HEK293 (cell line): ENCODE measurements around the gene GAMT.

Experiments used
- CTCF ChIA-PET: fragments of 350-600 bp; formaldehyde crosslinking; extraction: SDS; loops from one replicate; lab custom pipeline; 2021; ENCODE audit warnings: antibody characterized with exemption; lab: Yijun Ruan, JAX
- POLR2A ChIA-PET: fragments of 300-600 bp; formaldehyde crosslinking; extraction: SDS; loops from one replicate; lab custom pipeline; 2020; ENCODE audit warnings: antibody characterized with exemption, inconsistent platforms; lab: Yijun Ruan, JAX
- H3K27ac ChIP-seq: fragments of 200-500 bp; sonication (Bioruptor generic); 2 replicates; pipeline ENCODE4 v1.5.1; 2014; ENCODE audit warnings: low read depth, low read length, control low read depth, inconsistent platforms; ENCODE audit errors: extremely low read depth
- H3K36me3 ChIP-seq, 2 experiments: fragments of 200-500 bp in 1 of 2; sonication (Bioruptor generic) in 1 of 2; 1 replicate in 1 of 2; 2 replicates in 1 of 2; pipeline ENCODE4 v1.5.1; 2014 to 2017; ENCODE audit warnings: inconsistent platforms in 2 of 2, low read length in 2 of 2; ENCODE audit not compliant: control insufficient read depth in 2 of 2, insufficient read depth in 1 of 2
- H3K4me1 ChIP-seq: fragments of 200-500 bp; sonication (Bioruptor generic); 2 replicates; pipeline ENCODE4 v1.5.1; 2014; ENCODE audit warnings: mild to moderate bottlenecking, low read length, inconsistent platforms; ENCODE audit not compliant: control insufficient read depth, insufficient read depth
- H3K4me3 ChIP-seq: 2 replicates; pipeline ENCODE4 v1.5.1; 2011; ENCODE audit warnings: low read depth, mild to moderate bottlenecking, control low read depth, low read length, moderate library complexity
- H3K9me3 ChIP-seq: fragments of 200-500 bp; sonication (Bioruptor generic); 2 replicates; pipeline ENCODE4 v1.5.1; 2014; ENCODE audit warnings: low read depth, low read length, inconsistent platforms; ENCODE audit not compliant: control insufficient read depth, insufficient read depth
- EGR2 ChIP-seq: fragments of 450-650 bp; formaldehyde crosslinking; IDR thresholded peaks from 2 replicates; pipeline ENCODE4 v1.5.1; 2016; ENCODE audit warnings: low read depth, missing biosample characterization, missing genetic modification characterization
- KLF8 ChIP-seq: fragments of 450-650 bp; formaldehyde crosslinking; IDR thresholded peaks from 2 replicates; pipeline ENCODE4 v1.5.1; 2016; ENCODE audit warnings: missing biosample characterization, missing genetic modification characterization
- SETDB1 ChIP-seq: IDR thresholded peaks from one replicate; pipeline ENCODE4 v1.6.1; 2017; ENCODE audit warnings: mild to moderate bottlenecking, low read length, moderate library complexity, mixed read lengths; ENCODE audit not compliant: insufficient read length
- SP2 ChIP-seq: fragments of 450-650 bp; formaldehyde crosslinking; IDR thresholded peaks from 2 replicates; pipeline ENCODE4 v1.5.1; 2016; ENCODE audit warnings: missing biosample characterization, missing genetic modification characterization
- ZFHX2 ChIP-seq: fragments of 450-650 bp; formaldehyde crosslinking; conservative IDR thresholded peaks from 2 replicates; pipeline ENCODE4 v1.5.1; 2016; ENCODE audit warnings: missing biosample characterization, missing genetic modification characterization
- ZNF10 ChIP-seq: fragments of 450-650 bp; formaldehyde crosslinking; IDR thresholded peaks from 2 replicates; pipeline ENCODE4 v1.5.1; 2017; ENCODE audit warnings: missing biosample characterization, missing genetic modification characterization
- ZNF214 ChIP-seq: fragments of 450-650 bp; formaldehyde crosslinking; IDR thresholded peaks from 2 replicates; pipeline ENCODE4 v1.5.1; 2017; ENCODE audit warnings: missing biosample characterization, mild to moderate bottlenecking, missing genetic modification characterization, borderline replicate concordance
- ZNF311 ChIP-seq: fragments of 450-650 bp; formaldehyde crosslinking; IDR thresholded peaks from 2 replicates; pipeline ENCODE4 v1.5.1; 2017; ENCODE audit warnings: missing biosample characterization, missing genetic modification characterization, borderline replicate concordance
- ZNF37A ChIP-seq: fragments of 450-650 bp; IDR thresholded peaks from 2 replicates; pipeline ENCODE4 v1.5.1; 2018; ENCODE audit warnings: missing biosample characterization, missing genetic modification characterization
- ZNF571 ChIP-seq: fragments of 450-650 bp; formaldehyde crosslinking; IDR thresholded peaks from 2 replicates; pipeline ENCODE4 v1.5.0; 2017; ENCODE audit warnings: missing biosample characterization, missing genetic modification characterization
- ZNF596 ChIP-seq: fragments of 450-650 bp; IDR thresholded peaks from 2 replicates; pipeline ENCODE4 v1.5.0; 2018; ENCODE audit warnings: missing biosample characterization, mild to moderate bottlenecking, missing genetic modification characterization, moderate library complexity
- ZNF600 ChIP-seq: fragments of 450-650 bp; formaldehyde crosslinking; IDR thresholded peaks from 2 replicates; pipeline ENCODE4 v1.5.1; 2016; ENCODE audit warnings: missing biosample characterization, missing genetic modification characterization
- ZNF76 ChIP-seq: fragments of 450-650 bp; formaldehyde crosslinking; IDR thresholded peaks from 2 replicates; pipeline ENCODE4; 2016; ENCODE audit warnings: low read depth, missing biosample characterization, missing genetic modification characterization, borderline replicate concordance
- TF ChIP-seq, protein P1 (sequence below): fragments of 450-650 bp; formaldehyde crosslinking; conservative IDR thresholded peaks from 2 replicates; pipeline ENCODE4 v1.5.1; 2016; ENCODE audit warnings: low read depth, missing biosample characterization, missing genetic modification characterization
- TF ChIP-seq, protein P2 (sequence below): fragments of 450-650 bp; formaldehyde crosslinking; IDR thresholded peaks from 2 replicates; pipeline ENCODE4 v1.5.1; 2016; ENCODE audit warnings: missing biosample characterization, missing genetic modification characterization
- TF ChIP-seq, protein P3 (sequence below): fragments of 450-650 bp; formaldehyde crosslinking; IDR thresholded peaks from 2 replicates; pipeline ENCODE4 v1.5.1; 2016; ENCODE audit warnings: missing biosample characterization, missing genetic modification characterization
- TF ChIP-seq, protein P4 (sequence below): IDR thresholded peaks from 2 replicates; pipeline ENCODE4 v1.6.1; 2011; ENCODE audit warnings: mild to moderate bottlenecking, low read depth, low read length, borderline replicate concordance
- TF ChIP-seq, protein P5 (sequence below): fragments of 450-650 bp; formaldehyde crosslinking; IDR thresholded peaks from 2 replicates; pipeline ENCODE4 v1.5.1; 2017; ENCODE audit warnings: missing biosample characterization, missing genetic modification characterization

The GAMT gene

DNA sequence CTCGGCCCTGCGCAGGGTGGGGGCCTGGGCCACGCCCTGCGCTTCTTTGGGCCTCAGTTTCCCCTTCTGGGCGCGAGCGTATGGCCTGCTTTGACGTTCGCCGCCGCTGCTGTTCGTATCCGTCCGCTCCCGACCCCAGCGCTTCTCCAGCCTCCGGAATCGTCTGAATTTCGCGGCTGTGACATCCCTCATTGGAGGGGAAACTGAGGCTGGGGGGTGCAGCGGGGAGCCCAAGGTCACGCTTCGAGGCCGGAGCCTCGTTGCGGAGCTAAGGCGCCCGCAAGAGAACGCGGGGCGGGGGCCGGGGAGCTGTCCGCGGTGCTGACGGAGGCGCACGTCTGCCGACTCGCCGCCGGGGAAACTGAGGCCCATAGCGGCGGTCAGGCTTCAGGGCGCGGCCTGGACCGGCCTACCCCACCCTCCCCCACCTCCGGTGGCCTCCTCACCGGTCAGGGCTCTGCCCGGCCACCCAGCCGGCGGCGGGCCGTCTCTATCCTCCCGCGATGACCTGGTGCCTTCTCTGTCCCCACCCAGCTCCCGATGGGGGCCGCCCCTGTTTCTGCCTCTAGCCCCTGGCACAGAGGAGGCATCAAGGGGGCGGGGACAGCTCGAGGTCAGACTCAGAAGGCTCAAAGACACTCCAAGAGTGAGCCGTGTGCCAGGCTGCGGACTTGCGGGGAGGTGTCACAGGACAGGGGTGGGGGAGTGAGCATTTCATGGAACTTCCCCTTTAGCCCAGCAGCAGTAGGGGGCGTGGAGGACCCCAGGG lies 45.6 kb upstream of the GAMT start (continued):
- TF ChIP-seq, protein P1, sequence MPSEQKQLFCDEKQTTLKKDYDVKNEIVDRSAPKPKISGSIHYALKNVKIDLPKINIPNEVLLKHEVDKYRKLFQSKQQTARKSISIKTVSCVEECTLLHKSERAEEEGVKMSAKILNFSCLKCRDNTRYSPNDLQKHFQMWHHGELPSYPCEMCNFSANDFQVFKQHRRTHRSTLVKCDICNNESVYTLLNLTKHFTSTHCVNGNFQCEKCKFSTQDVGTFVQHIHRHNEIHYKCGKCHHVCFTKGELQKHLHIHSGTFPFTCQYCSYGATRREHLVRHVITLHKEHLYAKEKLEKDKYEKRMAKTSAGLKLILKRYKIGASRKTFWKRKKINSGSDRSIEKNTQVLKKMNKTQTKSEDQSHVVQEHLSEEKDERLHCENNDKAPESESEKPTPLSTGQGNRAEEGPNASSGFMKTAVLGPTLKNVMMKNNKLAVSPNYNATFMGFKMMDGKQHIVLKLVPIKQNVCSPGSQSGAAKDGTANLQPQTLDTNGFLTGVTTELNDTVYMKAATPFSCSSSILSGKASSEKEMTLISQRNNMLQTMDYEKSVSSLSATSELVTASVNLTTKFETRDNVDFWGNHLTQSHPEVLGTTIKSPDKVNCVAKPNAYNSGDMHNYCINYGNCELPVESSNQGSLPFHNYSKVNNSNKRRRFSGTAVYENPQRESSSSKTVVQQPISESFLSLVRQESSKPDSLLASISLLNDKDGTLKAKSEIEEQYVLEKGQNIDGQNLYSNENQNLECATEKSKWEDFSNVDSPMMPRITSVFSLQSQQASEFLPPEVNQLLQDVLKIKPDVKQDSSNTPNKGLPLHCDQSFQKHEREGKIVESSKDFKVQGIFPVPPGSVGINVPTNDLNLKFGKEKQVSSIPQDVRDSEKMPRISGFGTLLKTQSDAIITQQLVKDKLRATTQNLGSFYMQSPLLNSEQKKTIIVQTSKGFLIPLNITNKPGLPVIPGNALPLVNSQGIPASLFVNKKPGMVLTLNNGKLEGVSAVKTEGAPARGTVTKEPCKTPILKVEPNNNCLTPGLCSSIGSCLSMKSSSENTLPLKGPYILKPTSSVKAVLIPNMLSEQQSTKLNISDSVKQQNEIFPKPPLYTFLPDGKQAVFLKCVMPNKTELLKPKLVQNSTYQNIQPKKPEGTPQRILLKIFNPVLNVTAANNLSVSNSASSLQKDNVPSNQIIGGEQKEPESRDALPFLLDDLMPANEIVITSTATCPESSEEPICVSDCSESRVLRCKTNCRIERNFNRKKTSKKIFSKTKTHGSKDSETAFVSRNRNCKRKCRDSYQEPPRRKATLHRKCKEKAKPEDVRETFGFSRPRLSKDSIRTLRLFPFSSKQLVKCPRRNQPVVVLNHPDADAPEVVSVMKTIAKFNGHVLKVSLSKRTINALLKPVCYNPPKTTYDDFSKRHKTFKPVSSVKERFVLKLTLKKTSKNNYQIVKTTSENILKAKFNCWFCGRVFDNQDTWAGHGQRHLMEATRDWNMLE (tag by site-specific recombination) = no peak

DNA sequence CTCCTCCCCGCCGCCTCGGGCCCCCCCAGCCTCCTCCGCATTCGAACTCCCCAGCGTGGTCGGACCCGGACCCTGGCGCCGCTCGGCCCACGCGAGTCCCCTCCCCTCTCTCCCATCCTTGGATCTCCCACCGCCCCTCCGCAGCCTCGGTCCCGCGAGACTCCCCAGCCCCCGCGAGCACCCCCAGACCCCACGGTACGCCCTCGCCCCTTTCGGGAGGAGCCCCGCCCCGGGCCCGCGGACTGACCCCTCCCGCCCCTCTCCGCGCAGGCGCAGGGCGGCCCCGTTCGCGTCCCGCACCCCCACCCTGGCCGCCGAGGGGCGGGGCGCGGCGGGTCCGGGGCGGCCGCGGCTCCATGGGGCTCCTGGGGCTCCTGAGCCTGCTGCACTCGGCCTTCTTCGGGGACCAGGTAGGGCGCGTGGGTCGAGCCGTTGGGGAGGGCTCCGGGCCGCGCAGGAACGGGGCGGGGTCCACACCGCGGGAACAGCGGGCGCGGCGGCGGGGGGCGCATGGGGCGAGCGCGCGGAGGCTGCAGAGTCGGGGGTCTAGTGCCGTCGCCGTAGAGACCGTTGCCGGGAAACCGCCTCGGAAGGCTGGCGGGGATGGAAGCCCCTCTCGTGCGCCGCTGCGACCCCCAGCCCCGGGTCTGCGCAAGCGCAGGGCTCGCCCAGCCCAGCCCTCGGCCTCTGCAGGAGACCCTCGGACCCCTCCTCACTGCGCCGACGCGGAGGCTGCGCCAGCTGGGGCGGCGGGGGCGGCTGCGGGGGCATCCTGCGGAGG lies 44.8 kb upstream of the GAMT start:
- peak overlapping the region; percentile 39 for H3K4me3 ChIP-seq

DNA sequence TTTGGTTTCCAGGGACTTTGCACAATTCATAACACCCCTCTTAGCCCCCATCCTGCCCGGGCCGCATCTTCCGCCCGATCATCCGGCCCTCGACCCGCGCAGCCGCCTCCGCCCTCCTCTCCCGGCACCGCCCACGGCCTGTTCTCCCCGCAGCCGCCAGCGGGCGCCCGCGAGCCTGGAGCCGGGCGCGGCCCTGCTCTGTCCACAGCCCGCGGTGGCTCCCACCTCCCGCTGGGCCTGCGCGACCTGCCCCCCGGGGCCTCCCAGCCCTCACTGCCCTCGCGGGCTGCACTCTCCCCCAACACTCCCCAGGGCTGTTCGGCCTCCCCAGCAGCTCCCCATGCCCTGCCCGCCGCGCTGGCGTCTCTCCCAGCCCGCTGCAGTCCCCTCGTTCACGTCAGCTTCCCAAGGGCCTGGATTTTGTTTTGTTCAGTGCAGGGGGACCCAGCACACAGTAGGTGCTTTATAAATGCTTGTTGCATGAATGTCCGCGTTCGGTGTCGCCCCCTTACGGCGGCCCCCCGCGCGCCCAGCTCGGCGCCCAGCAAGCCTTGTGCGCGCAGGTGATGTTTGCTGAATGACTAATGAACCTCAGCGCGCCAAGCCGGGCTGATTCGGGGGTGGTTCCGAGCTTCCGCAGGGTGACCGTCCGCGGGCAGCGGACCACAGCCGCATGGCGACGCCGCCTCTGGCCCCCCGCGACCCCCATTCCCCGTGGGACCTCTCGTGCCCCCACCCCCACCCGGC lies 44.0 kb upstream of the GAMT start:
- CTCF ChIA-PET = interaction anchor here (0.5 to 3.2 kb wide), 9 partner anchors 9 to 675 kb away, joined by 3 to 21 read pairs (median 4); no protein-coding TSS in a partner anchor
- H3K4me1 ChIP-seq = peaks cover 12% of the 10 kb centered on the region; the same call in 1 of the 2 replicates
- POLR2A ChIA-PET = interaction anchor here (0.5 to 2.4 kb wide), 8 partner anchors 13 to 331 kb away, joined by 3 to 7 read pairs (median 4); partner anchors contain the start of gene REEP6
- H3K27ac ChIP-seq = no peak overlapping the region; the same call in 1 of the 2 replicates
- peaks cover 9 to 24% of the 10 kb centered on the region in 2 experiments; a peak in 2 of 3 replicates for H3K36me3 ChIP-seq
- peak overlapping the region; percentile 39 for H3K4me3 ChIP-seq
- H3K9me3 ChIP-seq = no peaks in the 10 kb centered on the region
- TF ChIP-seq, protein P2, sequence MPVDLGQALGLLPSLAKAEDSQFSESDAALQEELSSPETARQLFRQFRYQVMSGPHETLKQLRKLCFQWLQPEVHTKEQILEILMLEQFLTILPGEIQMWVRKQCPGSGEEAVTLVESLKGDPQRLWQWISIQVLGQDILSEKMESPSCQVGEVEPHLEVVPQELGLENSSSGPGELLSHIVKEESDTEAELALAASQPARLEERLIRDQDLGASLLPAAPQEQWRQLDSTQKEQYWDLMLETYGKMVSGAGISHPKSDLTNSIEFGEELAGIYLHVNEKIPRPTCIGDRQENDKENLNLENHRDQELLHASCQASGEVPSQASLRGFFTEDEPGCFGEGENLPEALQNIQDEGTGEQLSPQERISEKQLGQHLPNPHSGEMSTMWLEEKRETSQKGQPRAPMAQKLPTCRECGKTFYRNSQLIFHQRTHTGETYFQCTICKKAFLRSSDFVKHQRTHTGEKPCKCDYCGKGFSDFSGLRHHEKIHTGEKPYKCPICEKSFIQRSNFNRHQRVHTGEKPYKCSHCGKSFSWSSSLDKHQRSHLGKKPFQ (tag by site-specific recombination) = 0 out of 2 replicates have a peak, but pooled peaks have one; percentile 18
- TF ChIP-seq, protein P3, sequence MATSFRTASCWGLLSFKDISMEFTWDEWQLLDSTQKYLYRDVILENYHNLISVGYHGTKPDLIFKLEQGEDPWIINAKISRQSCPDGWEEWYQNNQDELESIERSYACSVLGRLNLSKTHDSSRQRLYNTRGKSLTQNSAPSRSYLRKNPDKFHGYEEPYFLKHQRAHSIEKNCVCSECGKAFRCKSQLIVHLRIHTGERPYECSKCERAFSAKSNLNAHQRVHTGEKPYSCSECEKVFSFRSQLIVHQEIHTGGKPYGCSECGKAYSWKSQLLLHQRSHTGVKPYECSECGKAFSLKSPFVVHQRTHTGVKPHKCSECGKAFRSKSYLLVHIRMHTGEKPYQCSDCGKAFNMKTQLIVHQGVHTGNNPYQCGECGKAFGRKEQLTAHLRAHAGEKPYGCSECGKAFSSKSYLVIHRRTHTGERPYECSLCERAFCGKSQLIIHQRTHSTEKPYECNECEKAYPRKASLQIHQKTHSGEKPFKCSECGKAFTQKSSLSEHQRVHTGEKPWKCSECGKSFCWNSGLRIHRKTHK (tag by site-specific recombination) = no peak
- TF ChIP-seq SETDB1 (no peak), ZNF596 (tag by site-specific recombination) (peak; percentile 58; the same call in 1 of the 2 replicates), ZNF571 (no peak), ZNF600 (tag by site-specific recombination) (peak; percentile 39), ZNF76 (tag by site-specific recombination) (0 out of 2 replicates have a peak, but pooled peaks have one; percentile 65), ZNF37A (tag by site-specific recombination) (0 out of 2 replicates have a peak, but pooled peaks have one; percentile 35), ZNF214 (tag by site-specific recombination) (no peak), KLF8 (tag by site-specific recombination) (peak; percentile 87)

More for the DNA sequence above, 44.8 kb upstream of the GAMT start:
- Histone ChIP-seq H3K27ac (no peak overlapping the region), H3K4me1 (peaks cover 10% of the 10 kb centered on the region; the same call in 1 of the 2 replicates), H3K9me3 (no peaks in the 10 kb centered on the region), H3K36me3 (peaks cover 6 to 17% of the 10 kb centered on the region in 2 experiments; a peak in 2 of 3 replicates)
- ChIA-PET POLR2A (interaction anchor here (0.5 to 2.4 kb wide), 4 partner anchors 20 to 330 kb away, joined by 3 to 7 read pairs (median 4); partner anchors contain the start of gene REEP6), CTCF (interaction anchor here (0.6 to 3.2 kb wide), 8 partner anchors 9 to 290 kb away, joined by 3 to 21 read pairs (median 4); no protein-coding TSS in a partner anchor)
- TF ChIP-seq SP2 (tag by site-specific recombination) (peak; percentile 25; the same call in 1 of the 2 replicates), ZFHX2 (tag by site-specific recombination) (peak; percentile 41), ZNF596 (tag by site-specific recombination) (0 out of 2 replicates have a peak, but pooled peaks have one; percentile 4), ZNF311 (tag by site-specific recombination) (no peak), EGR2 (tag by site-specific recombination) (0 out of 2 replicates have a peak, but pooled peaks have one; percentile 23), ZNF10 (no peak)
- TF ChIP-seq, protein P4, sequence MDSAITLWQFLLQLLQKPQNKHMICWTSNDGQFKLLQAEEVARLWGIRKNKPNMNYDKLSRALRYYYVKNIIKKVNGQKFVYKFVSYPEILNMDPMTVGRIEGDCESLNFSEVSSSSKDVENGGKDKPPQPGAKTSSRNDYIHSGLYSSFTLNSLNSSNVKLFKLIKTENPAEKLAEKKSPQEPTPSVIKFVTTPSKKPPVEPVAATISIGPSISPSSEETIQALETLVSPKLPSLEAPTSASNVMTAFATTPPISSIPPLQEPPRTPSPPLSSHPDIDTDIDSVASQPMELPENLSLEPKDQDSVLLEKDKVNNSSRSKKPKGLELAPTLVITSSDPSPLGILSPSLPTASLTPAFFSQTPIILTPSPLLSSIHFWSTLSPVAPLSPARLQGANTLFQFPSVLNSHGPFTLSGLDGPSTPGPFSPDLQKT = no peak
- TF ChIP-seq, protein P5, sequence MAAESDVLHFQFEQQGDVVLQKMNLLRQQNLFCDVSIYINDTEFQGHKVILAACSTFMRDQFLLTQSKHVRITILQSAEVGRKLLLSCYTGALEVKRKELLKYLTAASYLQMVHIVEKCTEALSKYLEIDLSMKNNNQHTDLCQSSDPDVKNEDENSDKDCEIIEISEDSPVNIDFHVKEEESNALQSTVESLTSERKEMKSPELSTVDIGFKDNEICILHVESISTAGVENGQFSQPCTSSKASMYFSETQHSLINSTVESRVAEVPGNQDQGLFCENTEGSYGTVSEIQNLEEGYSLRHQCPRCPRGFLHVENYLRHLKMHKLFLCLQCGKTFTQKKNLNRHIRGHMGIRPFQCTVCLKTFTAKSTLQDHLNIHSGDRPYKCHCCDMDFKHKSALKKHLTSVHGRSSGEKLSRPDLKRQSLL (tag by site-specific recombination) = peak; percentile 70; the same call in 1 of the 2 replicates
